ENCODE measurements around the gene C6orf62.

Gene C6orf62

DNA sequence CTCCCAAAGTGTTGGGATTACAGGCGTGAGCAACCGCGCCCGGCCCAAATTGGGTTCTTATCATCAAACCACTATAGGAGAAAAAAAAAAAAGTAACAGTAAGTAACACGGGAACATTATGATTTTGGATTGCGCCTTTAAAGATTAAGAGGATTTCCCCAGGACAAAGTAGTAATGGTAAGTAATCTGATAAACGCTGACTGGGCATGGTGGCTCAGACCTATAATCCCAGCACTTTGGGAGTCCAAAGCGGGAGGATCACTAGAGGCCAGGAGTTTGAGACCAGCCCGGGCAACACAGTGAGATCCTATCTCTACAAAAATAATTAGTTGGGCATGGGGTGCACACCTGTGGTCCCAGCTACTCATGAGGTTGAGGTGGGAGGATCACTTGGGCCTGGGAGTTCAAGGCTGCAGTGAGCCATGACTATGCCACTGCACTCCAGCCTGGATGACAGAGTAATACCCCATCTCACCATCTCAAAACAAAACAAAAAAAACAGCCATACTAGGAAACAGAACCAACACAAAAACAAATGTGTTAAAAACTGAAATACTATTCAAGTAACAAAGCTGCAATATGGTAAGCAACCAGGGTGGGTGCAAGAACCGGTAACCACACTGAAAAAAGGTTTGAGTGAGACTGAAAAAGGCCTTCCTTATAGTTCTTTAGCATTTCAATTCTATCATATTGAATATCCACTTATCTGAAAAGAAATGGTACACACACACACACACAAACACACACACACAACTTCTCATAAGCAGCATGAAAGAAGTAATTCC is 8.2 kb downstream of the C6orf62 start:
- Histone ChIP-seq H3K27me3 (ENCODE audit: insufficient read depth, poor library complexity, severe bottlenecking) (no peaks in the 10 kb centered on the region), H3K4me3 (replicated peaks; ENCODE audit: insufficient read depth, low read length) (no peak overlapping the region), H3K27ac (replicated peaks) (no peak overlapping the region)
- TF ChIP-seq POLR2AphosphoS5 (IDR thresholded peaks at IDR 0.05; ENCODE audit: low read depth) (no peak), GABPA (IDR thresholded peaks at IDR 0.05; ENCODE audit: low read depth) (no peak), SPI1 (IDR thresholded peaks at IDR 0.05; ENCODE audit: borderline replicate concordance, low read depth) (no peak)
- TF ChIP-seq, protein P1, sequence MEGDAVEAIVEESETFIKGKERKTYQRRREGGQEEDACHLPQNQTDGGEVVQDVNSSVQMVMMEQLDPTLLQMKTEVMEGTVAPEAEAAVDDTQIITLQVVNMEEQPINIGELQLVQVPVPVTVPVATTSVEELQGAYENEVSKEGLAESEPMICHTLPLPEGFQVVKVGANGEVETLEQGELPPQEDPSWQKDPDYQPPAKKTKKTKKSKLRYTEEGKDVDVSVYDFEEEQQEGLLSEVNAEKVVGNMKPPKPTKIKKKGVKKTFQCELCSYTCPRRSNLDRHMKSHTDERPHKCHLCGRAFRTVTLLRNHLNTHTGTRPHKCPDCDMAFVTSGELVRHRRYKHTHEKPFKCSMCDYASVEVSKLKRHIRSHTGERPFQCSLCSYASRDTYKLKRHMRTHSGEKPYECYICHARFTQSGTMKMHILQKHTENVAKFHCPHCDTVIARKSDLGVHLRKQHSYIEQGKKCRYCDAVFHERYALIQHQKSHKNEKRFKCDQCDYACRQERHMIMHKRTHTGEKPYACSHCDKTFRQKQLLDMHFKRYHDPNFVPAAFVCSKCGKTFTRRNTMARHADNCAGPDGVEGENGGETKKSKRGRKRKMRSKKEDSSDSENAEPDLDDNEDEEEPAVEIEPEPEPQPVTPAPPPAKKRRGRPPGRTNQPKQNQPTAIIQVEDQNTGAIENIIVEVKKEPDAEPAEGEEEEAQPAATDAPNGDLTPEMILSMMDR (IDR thresholded peaks at IDR 0.05; ENCODE audit: insufficient read depth, low read length): no peak
- TF ChIP-seq, protein P2, sequence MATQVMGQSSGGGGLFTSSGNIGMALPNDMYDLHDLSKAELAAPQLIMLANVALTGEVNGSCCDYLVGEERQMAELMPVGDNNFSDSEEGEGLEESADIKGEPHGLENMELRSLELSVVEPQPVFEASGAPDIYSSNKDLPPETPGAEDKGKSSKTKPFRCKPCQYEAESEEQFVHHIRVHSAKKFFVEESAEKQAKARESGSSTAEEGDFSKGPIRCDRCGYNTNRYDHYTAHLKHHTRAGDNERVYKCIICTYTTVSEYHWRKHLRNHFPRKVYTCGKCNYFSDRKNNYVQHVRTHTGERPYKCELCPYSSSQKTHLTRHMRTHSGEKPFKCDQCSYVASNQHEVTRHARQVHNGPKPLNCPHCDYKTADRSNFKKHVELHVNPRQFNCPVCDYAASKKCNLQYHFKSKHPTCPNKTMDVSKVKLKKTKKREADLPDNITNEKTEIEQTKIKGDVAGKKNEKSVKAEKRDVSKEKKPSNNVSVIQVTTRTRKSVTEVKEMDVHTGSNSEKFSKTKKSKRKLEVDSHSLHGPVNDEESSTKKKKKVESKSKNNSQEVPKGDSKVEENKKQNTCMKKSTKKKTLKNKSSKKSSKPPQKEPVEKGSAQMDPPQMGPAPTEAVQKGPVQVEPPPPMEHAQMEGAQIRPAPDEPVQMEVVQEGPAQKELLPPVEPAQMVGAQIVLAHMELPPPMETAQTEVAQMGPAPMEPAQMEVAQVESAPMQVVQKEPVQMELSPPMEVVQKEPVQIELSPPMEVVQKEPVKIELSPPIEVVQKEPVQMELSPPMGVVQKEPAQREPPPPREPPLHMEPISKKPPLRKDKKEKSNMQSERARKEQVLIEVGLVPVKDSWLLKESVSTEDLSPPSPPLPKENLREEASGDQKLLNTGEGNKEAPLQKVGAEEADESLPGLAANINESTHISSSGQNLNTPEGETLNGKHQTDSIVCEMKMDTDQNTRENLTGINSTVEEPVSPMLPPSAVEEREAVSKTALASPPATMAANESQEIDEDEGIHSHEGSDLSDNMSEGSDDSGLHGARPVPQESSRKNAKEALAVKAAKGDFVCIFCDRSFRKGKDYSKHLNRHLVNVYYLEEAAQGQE (IDR thresholded peaks at IDR 0.05; ENCODE audit: insufficient replicate concordance, low read depth): no peak
- DNase-seq (ENCODE audit: low read depth in 1 of 2, low spot score in 1 of 2): no peak

DNA sequence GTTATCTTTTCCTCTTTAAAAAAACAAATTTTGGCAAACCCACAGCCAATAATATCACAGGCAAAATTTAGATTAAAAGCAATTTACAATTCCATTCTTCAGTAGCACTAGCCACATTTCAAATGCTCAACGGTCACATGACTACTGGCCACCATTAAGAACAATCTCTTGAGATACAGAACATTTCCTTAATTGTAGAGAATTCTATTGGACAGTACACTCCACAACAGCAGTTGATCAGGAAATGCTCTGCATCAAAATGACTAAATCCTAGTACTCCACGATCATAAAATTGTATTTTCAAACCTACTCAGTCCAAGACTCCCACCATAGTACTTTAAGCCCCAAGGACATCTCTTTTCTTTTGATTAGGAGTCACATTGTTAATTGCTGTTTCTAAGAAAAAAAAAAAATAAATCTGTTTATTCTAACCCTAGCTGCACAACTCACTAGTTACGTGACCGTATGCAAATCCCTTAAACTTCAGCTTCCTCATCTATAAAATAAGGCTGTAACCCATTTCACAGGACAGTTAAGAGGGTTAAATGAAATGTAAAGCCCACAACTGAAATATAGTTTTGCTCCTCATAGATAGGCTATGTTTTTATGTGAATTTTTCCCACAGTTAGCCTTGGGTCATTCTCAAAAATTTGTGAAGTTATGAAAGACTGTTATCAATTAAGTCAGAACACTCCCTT is 9.8 kb downstream of the C6orf62 start:
- Histone ChIP-seq H3K27ac (replicated peaks) (no peak overlapping the region), H3K4me3 (replicated peaks; ENCODE audit: insufficient read depth, low read length) (no peak overlapping the region), H3K27me3 (ENCODE audit: insufficient read depth, poor library complexity, severe bottlenecking) (no peaks in the 10 kb centered on the region)
- TF ChIP-seq POLR2AphosphoS5 (IDR thresholded peaks at IDR 0.05; ENCODE audit: low read depth) (no peak), SPI1 (IDR thresholded peaks at IDR 0.05; ENCODE audit: borderline replicate concordance, low read depth) (no peak), GABPA (IDR thresholded peaks at IDR 0.05; ENCODE audit: low read depth) (no peak)
- TF ChIP-seq, protein P2 (IDR thresholded peaks at IDR 0.05; ENCODE audit: insufficient replicate concordance, low read depth): no peak
- no peak for DNase-seq (ENCODE audit: low read depth in 1 of 2, low spot score in 1 of 2)

DNA sequence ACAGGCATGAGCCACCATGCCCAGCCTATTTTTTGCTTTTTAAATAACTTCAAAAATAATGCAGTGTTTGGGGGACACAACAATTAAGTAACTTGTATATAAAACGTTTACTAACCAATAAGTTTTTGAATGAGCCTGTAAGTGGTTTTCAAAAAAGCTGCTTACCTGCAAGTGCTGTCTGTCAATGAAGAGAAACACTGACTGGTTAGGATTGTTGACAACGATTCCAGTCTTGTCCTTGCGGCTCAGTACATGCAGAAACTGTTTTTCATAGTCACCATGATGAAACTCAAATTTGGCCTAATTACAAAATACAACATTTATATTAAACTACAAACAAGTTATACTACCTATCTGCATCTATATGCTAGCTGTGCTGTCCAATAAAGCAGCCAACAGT is 10.3 kb downstream of the C6orf62 start:
- DNase-seq (ENCODE audit: low read depth in 1 of 2, low spot score in 1 of 2): no peak
- no peak overlapping the region for H3K27ac ChIP-seq (replicated peaks)
- no peak overlapping the region for H3K4me3 ChIP-seq (replicated peaks; ENCODE audit: insufficient read depth, low read length)
- TF ChIP-seq SPI1 (IDR thresholded peaks at IDR 0.05; ENCODE audit: borderline replicate concordance, low read depth) (no peak), GABPA (IDR thresholded peaks at IDR 0.05; ENCODE audit: low read depth) (no peak)
- no peaks in the 10 kb centered on the region for H3K27me3 ChIP-seq (ENCODE audit: insufficient read depth, poor library complexity, severe bottlenecking)

DNA sequence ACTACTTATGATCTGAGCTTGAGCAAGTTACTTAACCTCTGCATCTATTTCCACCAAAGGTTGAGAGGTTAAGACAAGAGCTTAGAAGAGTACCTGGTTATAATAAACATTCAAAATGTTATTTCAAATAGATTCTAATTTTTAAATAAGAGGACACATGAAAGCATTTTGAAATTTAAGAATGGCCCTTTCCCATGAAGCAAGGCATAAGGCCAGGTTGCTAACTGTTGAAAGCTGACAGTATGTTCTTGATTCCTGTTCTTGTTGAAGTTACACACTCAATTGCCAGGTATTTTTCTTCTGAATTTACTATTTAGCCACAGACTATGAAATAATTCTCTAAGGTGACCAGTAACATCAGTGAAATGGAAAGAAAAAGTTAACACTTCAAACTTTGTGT is 14.5 kb downstream of the C6orf62 start:
- no peaks in the 10 kb centered on the region for H3K27me3 ChIP-seq (ENCODE audit: insufficient read depth, poor library complexity, severe bottlenecking)
- TF ChIP-seq, protein P1 (IDR thresholded peaks at IDR 0.05; ENCODE audit: insufficient read depth, low read length): no peak
- TF ChIP-seq GABPA (IDR thresholded peaks at IDR 0.05; ENCODE audit: low read depth) (no peak), POLR2AphosphoS5 (IDR thresholded peaks at IDR 0.05; ENCODE audit: low read depth) (no peak), SPI1 (IDR thresholded peaks at IDR 0.05; ENCODE audit: borderline replicate concordance, low read depth) (no peak)
- TF ChIP-seq, protein P2 (IDR thresholded peaks at IDR 0.05; ENCODE audit: insufficient replicate concordance, low read depth): no peak

More for the DNA sequence above, 14.5 kb downstream of the C6orf62 start:
- no peak for DNase-seq (ENCODE audit: low read depth in 1 of 2, low spot score in 1 of 2)
- no peak overlapping the region for H3K4me3 ChIP-seq (replicated peaks; ENCODE audit: insufficient read depth, low read length)
- H3K27ac ChIP-seq (replicated peaks): no peak overlapping the region

Measured in HL-60 (cell line).